Adrenal gland (tissue), 5 donors: ENCODE results near the gene KIFC3.

Source experiments
- CTCF ChIP-seq, 6 experiments: fragments of 450-650 bp in 4 of 6; fragments of 200-600 bp in 2 of 6; sonication (generic) in 1 of 6; IDR thresholded peaks; 1 replicate in 5 of 6; 2 replicates in 1 of 6; pipeline versions ENCODE4 v1.5.1 to v1.8.0; 2016 to 2021; ENCODE audit warnings: antibody characterized with exemption in 6 of 6, mild to moderate bottlenecking in 2 of 6, moderate library complexity in 1 of 6
- POLR2A ChIP-seq, 2 donors: fragments of 450-650 bp; IDR thresholded peaks; one replicate each; pipeline ENCODE4 v1.6.1; 2017; ENCODE audit warnings: antibody characterized with exemption in 2 of 2, mild to moderate bottlenecking in 2 of 2, moderate library complexity in 1 of 2
- donor health status: DM: no; HTN: no; CAD: no.

GRCh38 chr16:57840833-57841232 lies 38.5 kb upstream of the KIFC3 start:
- no peak for TF ChIP-seq CTCF (IDR thresholded peaks at IDR 0.05)
- no peak for TF ChIP-seq POLR2A (IDR thresholded peaks at IDR 0.05)
